HEK293 (cell line): ENCODE results near the gene PCBD1.
A peak's percentile ranks its signal among the peaks of the same experiment; 100 is the strongest.

Experiments
- CTCF ChIA-PET: fragments of 350-600 bp; formaldehyde crosslinking; extraction: SDS; loops from one replicate; lab custom pipeline; 2021; ENCODE audit warnings: antibody characterized with exemption; lab: Yijun Ruan, JAX
- POLR2A ChIA-PET: fragments of 300-600 bp; formaldehyde crosslinking; extraction: SDS; loops from one replicate; lab custom pipeline; 2020; ENCODE audit warnings: antibody characterized with exemption, inconsistent platforms; lab: Yijun Ruan, JAX
- H3K27ac ChIP-seq: fragments of 200-500 bp; sonication (Bioruptor generic); 2 replicates; pipeline ENCODE4 v1.5.1; 2014; ENCODE audit warnings: low read depth, low read length, control low read depth, inconsistent platforms; ENCODE audit errors: extremely low read depth
- H3K36me3 ChIP-seq, 2 experiments: fragments of 200-500 bp in 1 of 2; sonication (Bioruptor generic) in 1 of 2; 1 replicate in 1 of 2; 2 replicates in 1 of 2; pipeline ENCODE4 v1.5.1; 2014 to 2017; ENCODE audit warnings: inconsistent platforms in 2 of 2, low read length in 2 of 2; ENCODE audit not compliant: control insufficient read depth in 2 of 2, insufficient read depth in 1 of 2
- H3K4me1 ChIP-seq: fragments of 200-500 bp; sonication (Bioruptor generic); 2 replicates; pipeline ENCODE4 v1.5.1; 2014; ENCODE audit warnings: mild to moderate bottlenecking, low read length, inconsistent platforms; ENCODE audit not compliant: control insufficient read depth, insufficient read depth
- H3K4me3 ChIP-seq: 2 replicates; pipeline ENCODE4 v1.5.1; 2011; ENCODE audit warnings: low read depth, mild to moderate bottlenecking, control low read depth, low read length, moderate library complexity
- H3K9me3 ChIP-seq: fragments of 200-500 bp; sonication (Bioruptor generic); 2 replicates; pipeline ENCODE4 v1.5.1; 2014; ENCODE audit warnings: low read depth, low read length, inconsistent platforms; ENCODE audit not compliant: control insufficient read depth, insufficient read depth
- GLI4 ChIP-seq: fragments of 450-650 bp; formaldehyde crosslinking; IDR thresholded peaks from 2 replicates; pipeline ENCODE4 v1.5.1; 2016; ENCODE audit warnings: missing biosample characterization, missing genetic modification characterization
- MZF1 ChIP-seq: fragments of 450-650 bp; formaldehyde crosslinking; IDR thresholded peaks from 2 replicates; pipeline ENCODE4 v1.5.1; 2017; ENCODE audit warnings: missing biosample characterization, missing genetic modification characterization, borderline replicate concordance
- ZBTB17 ChIP-seq: fragments of 450-650 bp; formaldehyde crosslinking; IDR thresholded peaks from 2 replicates; pipeline ENCODE4 v1.5.1; 2016; ENCODE audit warnings: missing biosample characterization, missing genetic modification characterization
- ZNF175 ChIP-seq: fragments of 450-650 bp; formaldehyde crosslinking; IDR thresholded peaks from 2 replicates; pipeline ENCODE4 v1.5.1; 2016; ENCODE audit warnings: missing biosample characterization, missing genetic modification characterization
- ZNF184 ChIP-seq: fragments of 450-650 bp; IDR thresholded peaks from 2 replicates; pipeline ENCODE4 v1.5.1; 2018; ENCODE audit warnings: missing biosample characterization, mild to moderate bottlenecking, missing genetic modification characterization
- ZNF2 ChIP-seq: fragments of 450-650 bp; formaldehyde crosslinking; IDR thresholded peaks from 2 replicates; pipeline ENCODE4 v1.5.1; 2016; ENCODE audit warnings: missing biosample characterization, missing genetic modification characterization
- ZNF223 ChIP-seq: fragments of 450-650 bp; formaldehyde crosslinking; IDR thresholded peaks from 2 replicates; pipeline ENCODE4 v1.5.1; 2016; ENCODE audit warnings: missing biosample characterization, missing genetic modification characterization
- ZNF302 ChIP-seq: fragments of 450-650 bp; formaldehyde crosslinking; IDR thresholded peaks from 2 replicates; pipeline ENCODE4 v1.5.1; 2016; ENCODE audit warnings: missing biosample characterization, missing genetic modification characterization, low read depth
- ZNF423 ChIP-seq: fragments of 450-650 bp; formaldehyde crosslinking; IDR thresholded peaks from 2 replicates; pipeline ENCODE4 v1.5.1; 2016; ENCODE audit warnings: missing biosample characterization, missing genetic modification characterization
- ZNF664 ChIP-seq: fragments of 450-650 bp; formaldehyde crosslinking; IDR thresholded peaks from 2 replicates; pipeline ENCODE4 v1.5.1; 2016; ENCODE audit warnings: missing biosample characterization, missing genetic modification characterization
- ZXDB ChIP-seq: fragments of 450-650 bp; formaldehyde crosslinking; IDR thresholded peaks from 2 replicates; pipeline ENCODE4 v1.5.1; 2016; ENCODE audit warnings: missing biosample characterization, missing genetic modification characterization
- TF ChIP-seq, protein P1 (sequence below): fragments of 450-650 bp; formaldehyde crosslinking; IDR thresholded peaks from 2 replicates; pipeline ENCODE4 v1.5.1; 2016; ENCODE audit warnings: missing biosample characterization, missing genetic modification characterization, borderline replicate concordance

PCBD1 gene

DNA sequence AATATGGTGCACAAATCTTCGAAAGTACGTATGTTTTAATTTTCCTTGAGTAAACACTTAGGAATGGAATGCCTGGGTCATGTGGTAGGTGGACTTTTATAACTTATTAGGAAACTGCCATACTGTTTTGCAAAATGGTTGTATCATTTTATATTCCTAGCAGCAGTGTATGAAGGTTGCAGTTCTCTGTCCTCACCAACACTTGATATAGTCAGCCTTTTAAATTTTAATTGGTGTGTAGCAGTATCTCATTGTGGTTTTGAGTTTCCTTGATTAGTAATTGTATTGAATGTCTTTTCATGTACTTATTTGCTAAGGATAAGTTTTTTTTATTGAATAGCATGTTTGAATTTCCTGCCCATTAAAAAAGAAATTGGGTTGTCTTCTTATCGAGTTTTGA, 926 bp upstream of the PCBD1 start:
- H3K27ac ChIP-seq = no peak overlapping the region
- ChIA-PET CTCF (interaction anchor here (1.1 to 4.8 kb wide), 4 partner anchors 9 to 36 kb away, joined by 4 to 19 read pairs (median 8); no protein-coding TSS in a partner anchor), POLR2A (no interaction called here)

DNA sequence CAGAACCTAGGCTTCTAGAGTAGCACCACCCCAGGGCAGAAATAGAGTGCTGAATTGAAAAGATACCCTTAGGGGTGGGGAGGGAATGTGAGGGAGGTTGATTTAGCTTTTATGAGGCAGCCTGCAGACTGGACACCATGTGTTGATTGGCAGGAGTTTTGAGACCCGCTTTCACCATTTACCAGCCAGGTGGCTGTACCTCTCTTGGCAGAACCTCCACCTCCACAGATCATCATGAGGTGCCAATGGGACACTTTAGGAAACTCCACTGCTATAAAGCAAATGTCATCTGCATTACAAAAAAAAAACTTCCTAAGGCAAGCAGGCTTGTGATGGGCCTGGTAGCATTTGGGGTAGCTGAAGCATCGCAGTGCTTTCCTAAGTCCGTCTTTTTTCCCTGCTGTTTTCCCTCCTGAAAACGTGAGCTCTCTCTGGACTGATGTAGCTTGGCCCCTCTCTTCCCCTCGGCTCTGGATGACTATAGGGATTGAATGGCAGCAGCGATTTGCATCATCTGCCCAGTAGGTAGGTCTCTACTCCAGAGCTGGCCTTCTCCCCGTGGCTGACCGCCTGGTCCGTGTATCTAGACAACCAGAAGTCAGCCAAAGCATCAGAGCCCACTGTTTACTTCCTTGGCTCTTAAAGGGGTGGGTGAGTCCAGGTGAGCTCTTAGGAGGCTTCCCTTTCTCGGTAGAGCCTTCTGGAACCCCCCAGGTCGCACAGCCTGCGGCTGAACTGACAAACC, 1.3 kb downstream of the PCBD1 start:
- Histone ChIP-seq H3K27ac (peak overlapping the region; percentile 53), H3K4me1 (peaks cover 4% of the 10 kb centered on the region), H3K36me3 (peaks cover 12 to 38% of the 10 kb centered on the region in 2 experiments), H3K4me3 (no peak overlapping the region; the same call in 1 of the 2 replicates), H3K9me3 (no peaks in the 10 kb centered on the region)
- POLR2A ChIA-PET = interaction anchor here (0.6 to 1.7 kb wide), 4 partner anchors 16 to 423 kb away, joined by 3 to 6 read pairs (median 4); no protein-coding TSS in a partner anchor
- CTCF ChIA-PET = interaction anchor here (0.6 to 4.8 kb wide), 8 partner anchors 12 to 426 kb away, joined by 3 to 19 read pairs (median 4); no protein-coding TSS in a partner anchor
- 0 out of 2 replicates have a peak, but pooled peaks have one; percentile 22 for TF ChIP-seq ZBTB17 (tag by site-specific recombination)
- TF ChIP-seq MZF1 (tag by site-specific recombination) = no peak
- TF ChIP-seq ZNF2 (tag by site-specific recombination) = no peak

More for the DNA sequence above, 926 bp upstream of the PCBD1 start:
- Histone ChIP-seq H3K4me1 (peaks cover 4% of the 10 kb centered on the region), H3K36me3 (peaks cover 8 to 16% of the 10 kb centered on the region in 2 experiments; a peak in 2 of 3 replicates), H3K9me3 (no peaks in the 10 kb centered on the region), H3K4me3 (no peak overlapping the region)
- TF ChIP-seq ZXDB (tag by site-specific recombination) = no peak
- TF ChIP-seq ZNF664 (tag by site-specific recombination) = peak; percentile 87
- peak; percentile 99 for TF ChIP-seq ZNF184 (tag by site-specific recombination)

DNA sequence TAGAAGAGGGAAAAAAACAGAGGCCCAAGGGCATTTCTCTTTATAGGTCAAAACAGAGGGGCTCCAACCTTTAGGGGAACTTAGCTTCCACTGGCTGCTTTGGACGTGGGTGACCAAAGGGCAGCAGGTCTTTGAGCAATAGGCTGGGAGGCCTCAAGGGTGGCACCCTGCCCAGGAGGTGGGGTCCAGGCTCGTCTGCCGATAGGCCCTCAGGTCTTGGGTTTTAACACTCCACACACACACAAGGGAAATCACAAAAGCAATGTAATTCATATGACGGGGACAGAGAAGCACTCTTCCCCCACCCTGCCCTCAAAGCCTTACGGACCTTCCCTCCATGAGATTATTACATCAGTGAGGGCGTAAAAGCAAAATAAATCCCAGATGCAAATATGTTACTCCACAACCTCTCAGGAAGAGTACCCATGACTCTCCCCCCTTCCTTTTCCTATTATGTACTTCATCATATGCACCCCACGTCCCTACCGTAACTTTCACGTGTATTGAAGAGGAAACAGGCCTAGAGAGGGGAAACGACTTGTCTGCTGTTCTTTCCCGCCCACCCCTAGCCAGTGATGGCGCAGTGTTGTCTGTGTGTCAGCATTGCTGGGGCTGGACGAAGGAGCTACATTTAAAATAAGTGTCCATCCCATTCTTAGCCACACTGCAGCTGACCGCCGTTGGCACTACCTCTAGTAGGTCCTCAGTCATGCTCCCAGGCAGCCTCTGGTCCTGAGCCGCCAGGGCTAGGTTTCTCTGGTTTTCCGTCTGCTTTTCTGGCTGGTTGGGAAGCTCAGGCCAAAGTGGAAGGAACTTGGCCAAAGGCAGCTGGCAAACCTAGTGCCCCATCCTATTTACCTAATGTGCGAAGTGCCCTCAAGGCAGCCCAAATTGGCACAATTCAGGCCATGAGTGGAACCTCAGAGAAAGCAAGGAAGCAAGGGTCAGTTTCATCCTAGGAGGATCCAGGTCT, 2.1 kb downstream of the PCBD1 start:
- peaks cover 4% of the 10 kb centered on the region for H3K4me1 ChIP-seq
- TF ChIP-seq ZNF423 (tag by site-specific recombination) (no peak), ZNF302 (tag by site-specific recombination) (no peak), ZNF175 (tag by site-specific recombination) (no peak), GLI4 (tag by site-specific recombination) (no peak), ZNF223 (tag by site-specific recombination) (no peak)
- TF ChIP-seq, protein P1, sequence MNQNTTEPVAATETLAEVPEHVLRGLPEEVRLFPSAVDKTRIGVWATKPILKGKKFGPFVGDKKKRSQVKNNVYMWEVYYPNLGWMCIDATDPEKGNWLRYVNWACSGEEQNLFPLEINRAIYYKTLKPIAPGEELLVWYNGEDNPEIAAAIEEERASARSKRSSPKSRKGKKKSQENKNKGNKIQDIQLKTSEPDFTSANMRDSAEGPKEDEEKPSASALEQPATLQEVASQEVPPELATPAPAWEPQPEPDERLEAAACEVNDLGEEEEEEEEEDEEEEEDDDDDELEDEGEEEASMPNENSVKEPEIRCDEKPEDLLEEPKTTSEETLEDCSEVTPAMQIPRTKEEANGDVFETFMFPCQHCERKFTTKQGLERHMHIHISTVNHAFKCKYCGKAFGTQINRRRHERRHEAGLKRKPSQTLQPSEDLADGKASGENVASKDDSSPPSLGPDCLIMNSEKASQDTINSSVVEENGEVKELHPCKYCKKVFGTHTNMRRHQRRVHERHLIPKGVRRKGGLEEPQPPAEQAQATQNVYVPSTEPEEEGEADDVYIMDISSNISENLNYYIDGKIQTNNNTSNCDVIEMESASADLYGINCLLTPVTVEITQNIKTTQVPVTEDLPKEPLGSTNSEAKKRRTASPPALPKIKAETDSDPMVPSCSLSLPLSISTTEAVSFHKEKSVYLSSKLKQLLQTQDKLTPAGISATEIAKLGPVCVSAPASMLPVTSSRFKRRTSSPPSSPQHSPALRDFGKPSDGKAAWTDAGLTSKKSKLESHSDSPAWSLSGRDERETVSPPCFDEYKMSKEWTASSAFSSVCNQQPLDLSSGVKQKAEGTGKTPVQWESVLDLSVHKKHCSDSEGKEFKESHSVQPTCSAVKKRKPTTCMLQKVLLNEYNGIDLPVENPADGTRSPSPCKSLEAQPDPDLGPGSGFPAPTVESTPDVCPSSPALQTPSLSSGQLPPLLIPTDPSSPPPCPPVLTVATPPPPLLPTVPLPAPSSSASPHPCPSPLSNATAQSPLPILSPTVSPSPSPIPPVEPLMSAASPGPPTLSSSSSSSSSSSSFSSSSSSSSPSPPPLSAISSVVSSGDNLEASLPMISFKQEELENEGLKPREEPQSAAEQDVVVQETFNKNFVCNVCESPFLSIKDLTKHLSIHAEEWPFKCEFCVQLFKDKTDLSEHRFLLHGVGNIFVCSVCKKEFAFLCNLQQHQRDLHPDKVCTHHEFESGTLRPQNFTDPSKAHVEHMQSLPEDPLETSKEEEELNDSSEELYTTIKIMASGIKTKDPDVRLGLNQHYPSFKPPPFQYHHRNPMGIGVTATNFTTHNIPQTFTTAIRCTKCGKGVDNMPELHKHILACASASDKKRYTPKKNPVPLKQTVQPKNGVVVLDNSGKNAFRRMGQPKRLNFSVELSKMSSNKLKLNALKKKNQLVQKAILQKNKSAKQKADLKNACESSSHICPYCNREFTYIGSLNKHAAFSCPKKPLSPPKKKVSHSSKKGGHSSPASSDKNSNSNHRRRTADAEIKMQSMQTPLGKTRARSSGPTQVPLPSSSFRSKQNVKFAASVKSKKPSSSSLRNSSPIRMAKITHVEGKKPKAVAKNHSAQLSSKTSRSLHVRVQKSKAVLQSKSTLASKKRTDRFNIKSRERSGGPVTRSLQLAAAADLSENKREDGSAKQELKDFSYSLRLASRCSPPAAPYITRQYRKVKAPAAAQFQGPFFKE (tag by site-specific recombination) = no peak
- no peak overlapping the region for H3K27ac ChIP-seq
- ChIA-PET POLR2A (interaction anchor here (0.6 to 1.7 kb wide), 2 partner anchors 69 to 422 kb away, joined by 5 to 6 read pairs; no protein-coding TSS in a partner anchor), CTCF (interaction anchor here (0.6 to 4.8 kb wide), 5 partner anchors 14 to 425 kb away, joined by 3 to 19 read pairs (median 4); partner anchors contain the start of gene SGPL1)
- H3K4me3 ChIP-seq = no peak overlapping the region
- peaks cover 12 to 45% of the 10 kb centered on the region in 2 experiments for H3K36me3 ChIP-seq
- H3K9me3 ChIP-seq = no peaks in the 10 kb centered on the region
